Tibial artery (tissue), 4 donors: ENCODE results near the gene UBTF.

ENCODE experiments used
- DNase-seq, 2 donors: peaks; one replicate each; pipeline ENCODE4 v3.0.0-alpha.2; 2019
- H3K27ac ChIP-seq, 2 donors: fragments of 200-600 bp; sonication (generic) in 1 of 2; 1 replicate in 1 of 2; 2 replicates in 1 of 2; pipeline ENCODE4 v1.5.1; 2018 to 2019; ENCODE audit warnings: mild to moderate bottlenecking in 1 of 2
- H3K27me3 ChIP-seq, 2 donors: fragments of 200-600 bp; sonication (generic) in 1 of 2; one replicate each; pipeline versions ENCODE4 v1.5.1 to v1.6.0; 2016 to 2019
- H3K36me3 ChIP-seq, 3 donors: fragments of 200-600 bp; sonication (generic) in 2 of 3; one replicate each; pipeline ENCODE4 v1.5.1; 2016 to 2019; ENCODE audit warnings: mild to moderate bottlenecking in 2 of 3
- H3K4me1 ChIP-seq, 4 donors: fragments of 200-600 bp; sonication (generic) in 2 of 4; 1 replicate in 3 of 4; 2 replicates in 1 of 4; pipeline ENCODE4 v1.5.1; 2016 to 2019
- H3K4me3 ChIP-seq, 2 donors: fragments of 200-600 bp; sonication (generic) in 1 of 2; 1 replicate in 1 of 2; 2 replicates in 1 of 2; pipeline ENCODE4 v1.5.1; 2018 to 2019; ENCODE audit warnings: mild to moderate bottlenecking in 2 of 2
- H3K9me3 ChIP-seq, 3 donors: fragments of 200-600 bp; sonication (generic) in 1 of 3; one replicate each; pipeline ENCODE4 v1.5.1; 2016 to 2019
- intact Hi-C: fragments of 100-400 bp; cut with DNase I; formaldehyde crosslinking; loops from one replicate; pipeline ENCODE4 v1.15.0; 2023; ENCODE audit warnings: low total_unique reads
- TF ChIP-seq, protein P1 (sequence below), 2 experiments: fragments of 200-600 bp in 1 of 2; fragments of 450-650 bp in 1 of 2; IDR thresholded peaks; one replicate each; pipeline ENCODE4 v1.5.1; 2017 to 2019; ENCODE audit warnings: antibody characterized with exemption in 2 of 2, mild to moderate bottlenecking in 1 of 2, moderate library complexity in 1 of 2

The UBTF gene

DNA sequence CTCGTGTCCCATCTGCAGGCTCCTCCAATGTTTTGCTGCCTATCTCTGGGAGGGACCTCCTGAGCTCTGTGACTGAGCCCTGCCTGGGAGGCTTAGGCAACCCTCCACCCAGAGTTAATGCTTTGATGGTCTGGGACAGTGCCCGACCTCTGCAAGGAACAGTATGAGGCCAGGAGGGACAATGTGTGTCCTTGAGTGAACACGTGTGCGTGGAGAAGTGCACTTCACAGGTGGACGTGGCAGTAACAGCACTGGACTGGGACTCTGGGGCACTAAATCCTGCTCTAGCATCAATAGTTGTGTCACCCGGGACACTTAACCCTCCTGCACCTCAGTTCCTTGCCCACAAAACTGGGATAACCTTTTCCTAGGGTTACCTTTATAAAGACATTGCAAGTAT is 4.6 kb downstream of the UBTF start:
- no peaks in the 10 kb centered on the region for H3K27me3 ChIP-seq
- H3K36me3 ChIP-seq, result peaks cover 42 to 74% (median 50%) of the 10 kb centered on the region in 3 donors
- H3K9me3 ChIP-seq, result no peaks in the 10 kb centered on the region
- intact Hi-C loops, result loop anchor here (5.0 kb wide), 1 partner anchor 132 kb away; the partner anchor contains the start of gene GRN
- H3K4me3 ChIP-seq, result no peak overlapping the region
- TF ChIP-seq, protein P1, sequence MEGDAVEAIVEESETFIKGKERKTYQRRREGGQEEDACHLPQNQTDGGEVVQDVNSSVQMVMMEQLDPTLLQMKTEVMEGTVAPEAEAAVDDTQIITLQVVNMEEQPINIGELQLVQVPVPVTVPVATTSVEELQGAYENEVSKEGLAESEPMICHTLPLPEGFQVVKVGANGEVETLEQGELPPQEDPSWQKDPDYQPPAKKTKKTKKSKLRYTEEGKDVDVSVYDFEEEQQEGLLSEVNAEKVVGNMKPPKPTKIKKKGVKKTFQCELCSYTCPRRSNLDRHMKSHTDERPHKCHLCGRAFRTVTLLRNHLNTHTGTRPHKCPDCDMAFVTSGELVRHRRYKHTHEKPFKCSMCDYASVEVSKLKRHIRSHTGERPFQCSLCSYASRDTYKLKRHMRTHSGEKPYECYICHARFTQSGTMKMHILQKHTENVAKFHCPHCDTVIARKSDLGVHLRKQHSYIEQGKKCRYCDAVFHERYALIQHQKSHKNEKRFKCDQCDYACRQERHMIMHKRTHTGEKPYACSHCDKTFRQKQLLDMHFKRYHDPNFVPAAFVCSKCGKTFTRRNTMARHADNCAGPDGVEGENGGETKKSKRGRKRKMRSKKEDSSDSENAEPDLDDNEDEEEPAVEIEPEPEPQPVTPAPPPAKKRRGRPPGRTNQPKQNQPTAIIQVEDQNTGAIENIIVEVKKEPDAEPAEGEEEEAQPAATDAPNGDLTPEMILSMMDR (IDR thresholded peaks at IDR 0.05), result no peak
- H3K27ac ChIP-seq, result no peak overlapping the region
- no peak for DNase-seq
- peaks cover 6 to 41% (median 28%) of the 10 kb centered on the region in 4 donors for H3K4me1 ChIP-seq

DNA sequence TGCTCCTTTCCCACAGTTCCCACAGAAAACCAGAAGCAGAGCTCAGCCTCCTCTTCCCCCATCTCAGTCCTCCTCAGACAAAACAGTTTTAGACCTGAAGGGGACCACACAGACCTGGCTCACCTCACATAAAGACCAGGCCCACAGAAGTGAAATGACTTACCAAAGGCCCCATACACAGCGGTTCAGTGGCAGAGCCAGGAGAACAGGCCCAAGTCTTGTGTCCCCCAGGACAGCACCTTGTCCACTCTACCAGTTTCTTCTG is 5.3 kb downstream of the UBTF start:
- intact Hi-C loops, result loop anchor here (5.0 kb wide), 1 partner anchor 133 kb away; the partner anchor contains the start of gene GRN
- H3K27me3 ChIP-seq, result no peaks in the 10 kb centered on the region
- no peaks in the 10 kb centered on the region for H3K9me3 ChIP-seq
- no peak for DNase-seq
- peaks cover 49 to 82% (median 57%) of the 10 kb centered on the region in 3 donors for H3K36me3 ChIP-seq
- no peak overlapping the region for H3K27ac ChIP-seq
- TF ChIP-seq, protein P1 (IDR thresholded peaks at IDR 0.05), result no peak
- H3K4me1 ChIP-seq, result peaks cover 6 to 41% (median 29%) of the 10 kb centered on the region in 4 donors
- no peak overlapping the region for H3K4me3 ChIP-seq

DNA sequence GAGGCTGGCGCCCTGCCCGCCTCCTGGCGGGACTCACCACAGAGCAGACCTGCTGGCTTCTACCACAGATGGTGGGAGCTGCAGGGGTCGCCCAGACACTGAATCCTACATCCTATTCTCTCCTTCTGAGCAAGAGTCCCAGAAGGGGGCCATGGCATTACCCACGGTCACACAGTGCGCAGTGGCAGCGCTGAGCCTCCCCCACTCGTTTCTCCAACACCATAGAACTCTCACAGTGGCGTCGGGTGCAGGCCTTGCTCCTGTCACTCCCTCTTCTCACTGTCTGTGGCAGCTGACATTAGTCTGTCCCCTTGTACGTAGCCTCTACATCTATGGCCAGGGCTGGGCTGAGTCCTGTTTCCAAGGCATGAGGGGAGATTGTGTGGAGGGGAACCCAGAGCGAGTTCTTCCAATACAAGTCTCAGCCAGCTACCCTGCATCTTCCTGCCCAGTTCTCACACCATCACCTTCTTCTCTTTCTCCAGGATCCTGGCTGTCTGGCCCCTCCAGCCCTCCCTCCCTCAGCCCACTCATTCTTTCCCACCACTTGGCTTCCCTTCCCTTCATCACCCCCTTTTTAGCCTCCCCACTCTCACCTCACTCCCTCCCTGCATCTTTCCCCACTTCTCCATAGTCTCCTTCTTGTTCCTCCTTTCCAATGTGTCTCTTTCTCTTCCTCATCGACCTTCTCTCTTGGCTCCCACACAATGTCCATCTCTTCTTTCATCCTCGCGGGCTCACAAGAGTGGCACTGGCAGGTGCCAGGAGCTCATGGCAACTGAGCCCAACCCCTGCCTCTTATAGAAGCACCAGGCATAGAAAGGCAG is 5.9 kb downstream of the UBTF start:
- Histone ChIP-seq H3K27me3 (no peaks in the 10 kb centered on the region), H3K27ac (no peak overlapping the region), H3K36me3 (peaks cover 55 to 87% (median 63%) of the 10 kb centered on the region in 3 donors), H3K4me1 (peaks cover 6 to 41% (median 29%) of the 10 kb centered on the region in 4 donors), H3K4me3 (no peak overlapping the region), H3K9me3 (no peaks in the 10 kb centered on the region)
- DNase-seq, result no peak
- intact Hi-C loops, result loop anchor here (5.0 kb wide), 1 partner anchor 134 kb away; the partner anchor contains the start of gene GRN
- TF ChIP-seq, protein P1 (IDR thresholded peaks at IDR 0.05), result no peak

DNA sequence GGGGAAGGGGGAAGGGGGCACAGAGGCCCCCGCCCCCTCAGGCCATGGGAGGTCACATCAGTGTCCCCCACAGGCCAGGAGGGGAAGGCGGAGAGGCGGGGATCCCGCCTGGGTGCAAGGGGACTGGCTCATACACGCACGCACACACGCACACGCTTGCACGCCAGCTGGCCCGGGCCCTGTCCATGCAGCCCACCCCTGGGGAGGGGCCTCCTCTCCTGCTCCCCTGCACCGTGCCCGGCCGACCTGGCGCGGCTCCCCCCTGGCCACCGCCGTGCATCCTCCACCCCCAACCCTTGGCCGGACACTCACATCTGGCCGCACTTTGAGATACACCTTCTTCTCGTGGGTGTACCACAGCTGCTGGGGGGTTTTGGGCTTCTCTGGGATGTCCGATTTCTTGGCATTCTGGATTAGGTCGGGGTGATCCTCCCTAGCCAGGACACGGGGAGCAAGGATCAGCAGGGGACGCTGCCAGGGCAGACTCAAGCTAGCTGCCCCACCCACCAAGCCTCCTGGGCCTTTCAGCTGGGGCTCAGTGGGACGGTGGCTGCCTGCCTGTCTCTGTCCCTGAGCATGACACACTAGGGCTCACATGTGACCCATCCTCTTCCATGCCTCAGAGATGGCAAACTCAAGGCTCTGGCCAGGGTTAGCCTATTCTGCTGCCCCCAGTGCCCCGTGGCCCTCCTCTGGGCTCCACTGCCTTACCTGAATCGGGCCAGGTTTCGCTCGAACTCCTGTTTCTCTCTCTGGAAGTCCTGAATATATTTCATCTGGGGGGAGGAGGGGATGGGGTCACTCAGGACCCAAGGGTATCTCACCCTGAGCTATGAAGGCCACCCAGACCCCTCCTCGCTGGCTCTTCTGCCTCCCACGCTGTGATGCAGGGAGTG is 6.7 kb downstream of the UBTF start:
- Histone ChIP-seq H3K27ac (no peak overlapping the region), H3K4me1 (peaks cover 6 to 36% (median 24%) of the 10 kb centered on the region in 4 donors), H3K9me3 (no peaks in the 10 kb centered on the region), H3K4me3 (no peak overlapping the region), H3K27me3 (no peaks in the 10 kb centered on the region), H3K36me3 (peaks cover 64 to 96% (median 68%) of the 10 kb centered on the region in 3 donors)
- TF ChIP-seq, protein P1 (IDR thresholded peaks at IDR 0.05), result no peak
- intact Hi-C loops, result loop anchor here (5.0 kb wide), 1 partner anchor 135 kb away; the partner anchor contains the start of gene GRN
- no peak for DNase-seq
